Heart right ventricle (tissue), 16 donors: ENCODE data around the gene NFIB. TPM values are rescaled to one million over a fixed set of nuclear protein-coding genes. Genes with fewer than 3 reads are reported as not detected.

Experiments
- ATAC-seq, 8 donors: fragments of 200-7000 bp; cut with Tn5 transposase; one replicate each; pipeline ENCODE4 v1.9.1; 2020; ENCODE audit warnings: mild to moderate bottlenecking in 8 of 8, moderate library complexity in 8 of 8, moderate number of reproducible peaks in 1 of 8
- DNase-seq, 2 donors: peaks; one replicate each; pipeline ENCODE4 v3.0.0-alpha.2; 2020
- H3K27ac ChIP-seq, 10 donors: fragments of 200-600 bp; sonication (generic) in 2 of 10; one replicate each; pipeline versions ENCODE4 v1.5.0 to v1.8.0; 2020 to 2022; ENCODE audit warnings: mild to moderate bottlenecking in 3 of 10
- H3K27me3 ChIP-seq, 7 donors: fragments of 200-600 bp; one replicate each; pipeline ENCODE4 v1.8.0; 2021 to 2022; ENCODE audit warnings: mild to moderate bottlenecking in 2 of 7
- H3K36me3 ChIP-seq, 9 donors: fragments of 200-600 bp; sonication (generic) in 1 of 9; one replicate each; pipeline versions ENCODE4 v1.5.0 to v1.8.0; 2020 to 2022; ENCODE audit warnings: mild to moderate bottlenecking in 2 of 9
- H3K4me1 ChIP-seq, 9 donors: fragments of 200-600 bp; sonication (generic) in 1 of 9; one replicate each; pipeline versions ENCODE4 v1.5.0 to v1.8.0; 2020 to 2022; ENCODE audit warnings: mild to moderate bottlenecking in 4 of 9
- H3K4me3 ChIP-seq, 10 donors: fragments of 200-600 bp; sonication (generic) in 2 of 10; one replicate each; pipeline versions ENCODE4 v1.5.0 to v1.8.0; 2020 to 2022; ENCODE audit warnings: mild to moderate bottlenecking in 7 of 10, moderate library complexity in 2 of 10
- H3K9me3 ChIP-seq, 11 donors: fragments of 200-600 bp in 10 of 11; sonication (generic) in 2 of 11; one replicate each; pipeline versions ENCODE4 v1.5.0 to v1.8.0; 2013 to 2022; ENCODE audit warnings: mild to moderate bottlenecking in 2 of 11, control low read depth in 1 of 11, moderate library complexity in 1 of 11
- WGBS, 2 donors: extraction: QIAGEN DNeasy Blood & Tissue Kit; methylation state at CpG; one replicate each; pipeline ENCODE4 v1.1.7; 2013; ENCODE audit warnings: inconsistent platforms in 1 of 2; 5-methylcytosine and 5-hydroxymethylcytosine counted together
- intact Hi-C, 10 donors: fragments of 100-400 bp; cut with DNase I; formaldehyde crosslinking; loops; one replicate each; pipeline versions ENCODE4 v1.11.1 to v1.14.2; 2022
- polyA plus RNA-seq, 2 donors: library from polyadenylated mRNA; stranded (reverse); fragments of 200-250 nt; gene quantifications; one replicate each; pipeline ENCODE4 v1.2.3, GENCODE V29; 2013
- total RNA-seq, 10 donors: library from RNA; stranded (reverse); fragmentation: NEBNext Ultra II Directional in 3 of 10; extraction: Animal tissue kit (Norgen Biotek cat#: 25700) in 3 of 10; gene quantifications; one replicate each; pipeline versions ENCODE4 v1.2.1 to v1.2.4, GENCODE V29; 2021 to 2023
- TF ChIP-seq, protein P1 (sequence below), 9 donors: fragments of 200-600 bp; sonication (generic) in 2 of 9; IDR thresholded peaks; one replicate each; pipeline versions ENCODE4 v1.5.0 to v1.8.0; 2021 to 2022; ENCODE audit warnings: antibody characterized with exemption in 9 of 9, mild to moderate bottlenecking in 5 of 9, moderate library complexity in 1 of 9
- donor health status: Arrhythmogenic right ventricular cardiomyopathy.
- donor health status: ischemic (EF 13 %, LVEDD 7.1; RV severe dilation, severe dysfunction).
- donor health status: healthy with polysubstance abuse.
- donor health status: DM: no; HTN: yes; CAD: no.
- donor health status: DM: no; HTN: no; CAD: no.
- donor health status: ischemic (EF 25% LVEDD 6.9; RV normal size, moderate dysfunction).
- donor health status: ischemic (EF 25% LVEDD 5.7; RV mildly dilated, moderate dysfunction).
- donor health status: healthy.
- donor health status: DM: yes; HTN: yes; CAD: no.
- donor health status: Ischemic cardiomyopathy.
- donor health status: ischemic (EF 35%, LVEDD 5.7; RV mildly dilated, moderate dysfunction).
- donor health status: nonischemic (EF 11% LVEDD 7.7; RV severe dilation, severe dysfunction).
- donor health status: DM: yes; HTN: yes; CAD: no.
- donor health status: PGD.
- donor health status: ischemic (EF 29% LVEDD 5.4; RV normal size, mild dysfunction).
- donor health status: nonischemic (EF 23%, LVEDD 6.1; RV moderate dilation, normal function).

NFIB gene
- total and polyA plus RNA-seq, 12 donors, result 16.7 to 145 (median 124) TPM

DNA sequence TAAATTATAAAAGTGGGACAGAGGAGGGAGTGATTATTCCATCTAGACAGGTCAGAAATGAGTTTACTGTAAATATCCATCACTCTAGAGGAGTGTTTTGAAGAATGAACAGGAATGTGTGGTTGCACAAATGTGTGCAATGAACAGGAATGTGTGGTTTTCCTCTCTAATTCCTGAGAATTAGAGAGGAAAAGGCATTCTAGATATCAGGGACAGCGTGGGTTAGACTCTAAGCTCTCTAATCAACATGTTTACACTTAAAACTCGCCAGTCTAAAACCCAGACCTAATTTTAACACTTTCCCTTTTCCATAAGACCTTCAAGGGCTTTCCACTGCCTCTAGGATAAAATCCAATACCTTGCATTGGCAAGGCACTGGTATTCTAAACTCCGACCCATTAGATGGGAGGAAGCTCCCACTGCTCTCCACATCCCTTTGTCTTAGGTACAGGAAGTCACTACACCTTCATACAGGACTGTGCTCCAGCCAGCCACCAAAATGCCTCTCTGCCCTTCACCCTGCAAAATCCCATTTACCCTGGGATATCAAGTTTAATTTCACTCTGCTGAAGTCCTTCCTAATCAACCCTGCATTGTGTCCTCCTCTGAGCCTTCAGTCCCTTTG, 67.9 kb downstream of the NFIB start:
- 47 to 59% methylated on average over 3 of the region's 3 CpGs for WGBS, 2 donors
- Histone ChIP-seq H3K36me3 (peaks cover 0 to 4% (median 0%) of the 10 kb centered on the region in 9 donors), H3K27ac (peak overlapping the region in 1 of 10 donors; percentile 17), H3K4me3 (no peak overlapping the region), H3K27me3 (no peaks in the 10 kb centered on the region), H3K9me3 (no peaks in the 10 kb centered on the region), H3K4me1 (peaks cover 10 to 98% (median 78%) of the 10 kb centered on the region in 9 donors)
- intact Hi-C loops, result no loop called here
- TF ChIP-seq, protein P1, sequence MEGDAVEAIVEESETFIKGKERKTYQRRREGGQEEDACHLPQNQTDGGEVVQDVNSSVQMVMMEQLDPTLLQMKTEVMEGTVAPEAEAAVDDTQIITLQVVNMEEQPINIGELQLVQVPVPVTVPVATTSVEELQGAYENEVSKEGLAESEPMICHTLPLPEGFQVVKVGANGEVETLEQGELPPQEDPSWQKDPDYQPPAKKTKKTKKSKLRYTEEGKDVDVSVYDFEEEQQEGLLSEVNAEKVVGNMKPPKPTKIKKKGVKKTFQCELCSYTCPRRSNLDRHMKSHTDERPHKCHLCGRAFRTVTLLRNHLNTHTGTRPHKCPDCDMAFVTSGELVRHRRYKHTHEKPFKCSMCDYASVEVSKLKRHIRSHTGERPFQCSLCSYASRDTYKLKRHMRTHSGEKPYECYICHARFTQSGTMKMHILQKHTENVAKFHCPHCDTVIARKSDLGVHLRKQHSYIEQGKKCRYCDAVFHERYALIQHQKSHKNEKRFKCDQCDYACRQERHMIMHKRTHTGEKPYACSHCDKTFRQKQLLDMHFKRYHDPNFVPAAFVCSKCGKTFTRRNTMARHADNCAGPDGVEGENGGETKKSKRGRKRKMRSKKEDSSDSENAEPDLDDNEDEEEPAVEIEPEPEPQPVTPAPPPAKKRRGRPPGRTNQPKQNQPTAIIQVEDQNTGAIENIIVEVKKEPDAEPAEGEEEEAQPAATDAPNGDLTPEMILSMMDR (IDR thresholded peaks at IDR 0.05), result no peak
- DNase-seq (no peak), ATAC-seq (no peak)

DNA sequence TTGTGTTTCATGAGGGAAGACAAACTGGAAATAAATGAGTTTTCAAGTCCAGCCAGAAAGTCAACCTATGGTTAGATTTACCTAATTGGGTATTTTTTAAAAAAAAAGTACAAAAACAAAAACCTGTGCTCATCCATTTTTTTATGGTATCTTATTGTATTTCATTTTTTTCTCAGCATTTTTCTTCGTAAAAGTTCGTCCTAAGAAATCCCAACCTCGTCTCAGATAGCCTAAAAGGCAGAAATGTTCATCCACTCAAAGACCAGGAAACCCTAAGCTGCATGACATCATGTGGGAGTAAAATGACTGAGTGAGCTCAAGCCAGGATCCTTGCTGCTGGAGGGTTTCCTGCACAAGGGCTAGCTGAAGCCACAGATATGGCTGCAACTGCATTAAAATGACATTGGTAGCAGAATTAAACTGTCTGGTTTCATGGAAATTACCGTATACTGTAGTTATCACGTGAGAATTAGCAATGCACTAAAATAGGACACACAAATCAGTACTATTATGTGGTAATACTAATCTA, 70.4 kb downstream of the NFIB start:
- Histone ChIP-seq H3K27me3 (no peaks in the 10 kb centered on the region), H3K27ac (peak overlapping the region in 1 of 10 donors; percentile 18), H3K4me1 (peaks cover 5 to 98% (median 77%) of the 10 kb centered on the region in 9 donors), H3K36me3 (peaks cover 0 to 4% (median 0%) of the 10 kb centered on the region in 9 donors), H3K4me3 (no peak overlapping the region), H3K9me3 (no peaks in the 10 kb centered on the region)
- TF ChIP-seq, protein P1 (IDR thresholded peaks at IDR 0.05), result no peak
- DNase-seq (no peak), ATAC-seq (peak in 1 of 8 donors; percentile 32)
- 51 to 52% methylated on average over 5 of the region's 5 CpGs for WGBS, 2 donors
- intact Hi-C loops, result no loop called here

DNA sequence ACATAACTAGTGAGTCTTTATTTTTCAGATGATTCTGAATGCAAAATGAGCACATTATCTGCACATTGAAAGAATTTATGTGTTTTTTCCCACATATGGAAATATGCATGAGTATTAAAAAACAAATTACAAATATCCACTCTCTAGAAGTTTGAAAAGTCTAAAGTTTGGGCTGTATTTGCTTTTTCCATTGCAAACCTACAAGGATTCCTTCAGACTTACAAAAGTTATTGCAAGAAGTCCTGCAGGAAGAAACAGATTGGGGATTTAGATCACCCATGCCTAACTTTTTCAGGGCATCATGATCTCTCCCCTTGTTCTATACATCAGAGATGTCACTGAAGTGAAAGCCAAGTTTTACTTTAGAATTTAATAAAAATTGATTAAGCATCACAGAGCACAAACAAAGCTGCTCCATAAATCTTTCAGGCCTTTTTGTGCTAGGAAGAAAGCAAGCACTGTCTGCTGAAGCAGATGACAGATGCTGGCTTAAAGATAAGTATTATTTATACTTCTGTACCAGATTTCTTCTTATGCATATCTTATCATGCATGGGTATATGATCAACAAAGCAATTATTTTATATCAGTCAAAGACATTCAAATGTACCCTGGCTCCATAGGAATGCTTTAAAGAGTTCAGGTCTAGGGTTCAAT, 71.7 kb downstream of the NFIB start:
- H3K27ac ChIP-seq, result peak overlapping the region in 1 of 10 donors; percentile 87
- H3K4me3 ChIP-seq, result no peak overlapping the region
- H3K9me3 ChIP-seq, result no peaks in the 10 kb centered on the region
- TF ChIP-seq, protein P1 (IDR thresholded peaks at IDR 0.05), result no peak
- ATAC-seq (no peak), DNase-seq (no peak)
- H3K4me1 ChIP-seq, result peaks cover 5 to 97% (median 86%) of the 10 kb centered on the region in 9 donors
- intact Hi-C loops, result no loop called here
- peaks cover 0 to 4% (median 0%) of the 10 kb centered on the region in 9 donors for H3K36me3 ChIP-seq
- H3K27me3 ChIP-seq, result no peaks in the 10 kb centered on the region

DNA sequence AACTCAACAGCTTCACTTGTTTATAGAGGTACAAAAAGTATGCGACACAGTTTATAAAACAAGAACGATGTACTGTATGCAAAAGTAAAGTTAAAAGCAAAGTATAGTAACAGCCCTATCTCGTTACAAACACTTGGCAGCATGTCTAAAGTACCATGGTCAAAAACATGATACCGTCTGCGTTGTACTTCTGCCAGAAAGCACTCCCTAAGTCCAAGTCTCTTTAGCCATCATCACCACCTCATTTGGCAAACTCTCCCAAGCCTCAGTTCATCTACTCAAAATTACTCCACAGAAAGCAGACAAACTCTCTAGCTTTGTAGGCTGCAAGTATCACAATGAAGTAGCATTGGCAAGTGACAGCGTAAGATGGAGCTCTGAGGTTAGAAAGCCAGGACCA, 73.4 kb downstream of the NFIB start:
- 13 to 21% methylated on average over 6 of the region's 6 CpGs for WGBS, 2 donors
- Histone ChIP-seq H3K27ac (peak overlapping the region in 7 of 10 donors; percentile 9 to 87 (median 74)), H3K4me1 (peaks cover 0 to 97% (median 94%) of the 10 kb centered on the region in 9 donors), H3K9me3 (no peaks in the 10 kb centered on the region), H3K27me3 (no peaks in the 10 kb centered on the region), H3K36me3 (no peaks in the 10 kb centered on the region), H3K4me3 (no peak overlapping the region)
- TF ChIP-seq, protein P1 (IDR thresholded peaks at IDR 0.05), result peak in 2 of 9 donors; percentile 2 to 7
- intact Hi-C loops, result no loop called here
- DNase-seq (no peak), ATAC-seq (peak in 4 of 8 donors; percentile 50 to 69 (median 60))
